Gastroesophageal sphincter (tissue), 4 donors: ENCODE data around the gene ATP6V0C. TPM values are rescaled to one million over a fixed set of nuclear protein-coding genes. Genes with fewer than 3 reads are reported as not detected.

Experiments
- ATAC-seq: fragments of 150-250 bp; one replicate; pipeline ENCODE4 v1.9.1; 2016; ENCODE audit warnings: mild to moderate bottlenecking, moderate library complexity
- H3K27ac ChIP-seq, 4 donors: fragments of 200-600 bp; sonication (generic) in 3 of 4; 1 replicate in 3 of 4; 2 replicates in 1 of 4; pipeline ENCODE4 v1.5.1; 2016 to 2019
- H3K27me3 ChIP-seq: fragments of 200-600 bp; sonication (generic); one replicate; pipeline ENCODE4 v1.5.1; 2019
- H3K36me3 ChIP-seq, 2 donors: fragments of 200-600 bp; sonication (generic); one replicate each; pipeline ENCODE4 v1.5.1; 2019; ENCODE audit warnings: control low read depth in 1 of 2
- H3K4me1 ChIP-seq, 3 donors: fragments of 200-600 bp; sonication (generic); 1 replicate in 2 of 3; 2 replicates in 1 of 3; pipeline ENCODE4 v1.5.1; 2016 to 2019; ENCODE audit warnings: control low read depth in 2 of 3
- H3K4me3 ChIP-seq, 2 donors: fragments of 200-600 bp; sonication (generic); one replicate each; pipeline ENCODE4 v1.5.1; 2019; ENCODE audit warnings: mild to moderate bottlenecking in 1 of 2, moderate library complexity in 1 of 2
- H3K9me3 ChIP-seq, 3 donors: fragments of 200-600 bp; sonication (generic); one replicate each; pipeline ENCODE4 v1.5.1; 2017 to 2019; ENCODE audit warnings: control low read depth in 2 of 3
- CTCF ChIP-seq, 4 experiments: fragments of 200-600 bp in 2 of 4; fragments of 450-650 bp in 2 of 4; sonication (generic) in 1 of 4; IDR thresholded peaks; one replicate each; pipeline ENCODE4 v1.5.1; 2017 to 2019; ENCODE audit warnings: antibody characterized with exemption in 4 of 4, mild to moderate bottlenecking in 2 of 4, moderate library complexity in 2 of 4
- EP300 ChIP-seq: sonication (generic); formaldehyde crosslinking; IDR thresholded peaks from one replicate; pipeline ENCODE4 v1.6.1; 2017; ENCODE audit warnings: antibody characterized with exemption, mild to moderate bottlenecking
- POLR2A ChIP-seq, 2 donors: fragments of 450-650 bp; IDR thresholded peaks; one replicate each; pipeline ENCODE4 v1.6.1; 2017; ENCODE audit warnings: antibody characterized with exemption in 2 of 2, mild to moderate bottlenecking in 2 of 2, moderate library complexity in 1 of 2
- POLR2AphosphoS5 ChIP-seq: sonication (generic); formaldehyde crosslinking; IDR thresholded peaks from one replicate; pipeline ENCODE4 v1.6.1; 2017; ENCODE audit warnings: antibody characterized with exemption
- WGBS, 2 donors: methylation state at CpG; one replicate each; pipeline ENCODE4 v1.1.5; 2018; ENCODE audit warnings: low coverage in 1 of 2; 5-methylcytosine and 5-hydroxymethylcytosine counted together
- total RNA-seq, 4 donors: library from RNA; depleted of rRNA; stranded (reverse); fragments of >200 nt; gene quantifications; one replicate each; pipeline ENCODE4 v1.1.0, GENCODE V29; 2016

The ATP6V0C gene
- total RNA-seq, 4 donors from 2014 or later: 37.5 to 62.2 (median 50.9) TPM

- WGBS, 2 donors: 82 to 83% methylated on average over 3 to 6 of the region's 12 CpGs
- no peaks in the 10 kb centered on the region for H3K9me3 ChIP-seq
- peaks cover 0 to 4% of the 10 kb centered on the region in 2 donors for H3K36me3 ChIP-seq
- H3K27me3 ChIP-seq: no peaks in the 10 kb centered on the region
- H3K27ac ChIP-seq: no peak overlapping the region
- ATAC-seq: no peak
- no peak overlapping the region for H3K4me3 ChIP-seq
- no peak for TF ChIP-seq POLR2A (IDR thresholded peaks at IDR 0.05)
- no peak for TF ChIP-seq CTCF (IDR thresholded peaks at IDR 0.05)
- no peak for TF ChIP-seq POLR2AphosphoS5
- TF ChIP-seq EP300: no peak
- H3K4me1 ChIP-seq: peaks cover 0 to 42% (median 15%) of the 10 kb centered on the region in 3 donors
These were observed 32.8 kb upstream of the ATP6V0C start for GRCh38 chr16:2480948-2481347.

- no peak overlapping the region for H3K4me3 ChIP-seq
- WGBS, 2 donors: 90% methylated on average over 2 of the region's 7 CpGs; no CpG with 5 or more reads in 1 of the 2 donors
These were observed 32.1 kb upstream of the ATP6V0C start for GRCh38 chr16:2481676-2482075.

GRCh38 chr16:2482249-2482648 lies 31.5 kb upstream of the ATP6V0C start:
- Histone ChIP-seq H3K27me3 (no peaks in the 10 kb centered on the region), H3K4me1 (peaks cover 0 to 46% (median 10%) of the 10 kb centered on the region in 3 donors), H3K4me3 (no peak overlapping the region), H3K9me3 (no peaks in the 10 kb centered on the region), H3K27ac (peak overlapping the region; percentile 66 to 85 (median 83)), H3K36me3 (peaks cover 0 to 8% of the 10 kb centered on the region in 2 donors)
- WGBS, 2 donors: 50% methylated on average over 10 of the region's 13 CpGs; no CpG with 5 or more reads in 1 of the 2 donors
- TF ChIP-seq POLR2A (IDR thresholded peaks at IDR 0.05) (no peak), CTCF (IDR thresholded peaks at IDR 0.05) (no peak), POLR2AphosphoS5 (no peak)
- ATAC-seq: no peak

More at GRCh38 chr16:2481676-2482075, 32.1 kb upstream of the ATP6V0C start:
- H3K4me1 ChIP-seq: peaks cover 0 to 42% (median 10%) of the 10 kb centered on the region in 3 donors
- H3K36me3 ChIP-seq: peaks cover 0 to 8% of the 10 kb centered on the region in 2 donors
- H3K9me3 ChIP-seq: no peaks in the 10 kb centered on the region
- H3K27me3 ChIP-seq: no peaks in the 10 kb centered on the region
- TF ChIP-seq CTCF (IDR thresholded peaks at IDR 0.05): no peak
- ATAC-seq: no peak
- H3K27ac ChIP-seq: peak overlapping the region in 2 of 4 donors; percentile 84 to 85

GRCh38 chr16:2482708-2483534 lies 30.8 kb upstream of the ATP6V0C start:
- H3K27ac ChIP-seq: peak overlapping the region; percentile 66 to 85 (median 83)
- WGBS, 2 donors: 0 to 19% methylated on average over 4 to 12 of the region's 32 CpGs
- peak; percentile 88 for ATAC-seq
- H3K4me3 ChIP-seq: peak overlapping the region; percentile 1 to 40
- peak; percentile 22 for TF ChIP-seq POLR2AphosphoS5
- TF ChIP-seq POLR2A (IDR thresholded peaks at IDR 0.05): no peak
- H3K4me1 ChIP-seq: peaks cover 0 to 47% (median 10%) of the 10 kb centered on the region in 3 donors
- H3K9me3 ChIP-seq: no peaks in the 10 kb centered on the region
- peaks cover 0 to 8% of the 10 kb centered on the region in 2 donors for H3K36me3 ChIP-seq
- no peaks in the 10 kb centered on the region for H3K27me3 ChIP-seq

- no peak overlapping the region for H3K4me3 ChIP-seq
- H3K4me1 ChIP-seq: peaks cover 0 to 47% (median 10%) of the 10 kb centered on the region in 3 donors
- no peaks in the 10 kb centered on the region for H3K9me3 ChIP-seq
- H3K27ac ChIP-seq: peak overlapping the region in 3 of 4 donors; percentile 82 to 85 (median 84)
- no peak for TF ChIP-seq EP300
- H3K36me3 ChIP-seq: peaks cover 0 to 8% of the 10 kb centered on the region in 2 donors
- no peak for ATAC-seq
- WGBS, 2 donors: 84 to 96% methylated on average over 8 to 10 of the region's 16 CpGs
- no peaks in the 10 kb centered on the region for H3K27me3 ChIP-seq
These were observed 29.5 kb upstream of the ATP6V0C start for GRCh38 chr16:2483939-2484897.
